SK-N-MC (cell line): Measurements from ENCODE around the gene STARD13.

ENCODE experiments used
- EZH2 ChIP-seq: fragments of 200-600 bp; sonication (generic); IDR thresholded peaks from one replicate; pipeline ENCODE4 v1.6.1; 2017; ENCODE audit warnings: antibody characterized with exemption
- FOXP2 ChIP-seq: optimal IDR thresholded peaks from 2 replicates; pipeline ENCODE3; 2011; ENCODE audit warnings: mild to moderate bottlenecking, moderate library complexity; ENCODE audit not compliant: insufficient read depth; ENCODE audit errors: extremely low read length, control extremely low read depth
- POLR2AphosphoS5 ChIP-seq: IDR thresholded peaks from 2 replicates; pipeline ENCODE4 v1.6.1; 2012; ENCODE audit warnings: mild to moderate bottlenecking, low read depth, low read length, borderline replicate concordance

DNA sequence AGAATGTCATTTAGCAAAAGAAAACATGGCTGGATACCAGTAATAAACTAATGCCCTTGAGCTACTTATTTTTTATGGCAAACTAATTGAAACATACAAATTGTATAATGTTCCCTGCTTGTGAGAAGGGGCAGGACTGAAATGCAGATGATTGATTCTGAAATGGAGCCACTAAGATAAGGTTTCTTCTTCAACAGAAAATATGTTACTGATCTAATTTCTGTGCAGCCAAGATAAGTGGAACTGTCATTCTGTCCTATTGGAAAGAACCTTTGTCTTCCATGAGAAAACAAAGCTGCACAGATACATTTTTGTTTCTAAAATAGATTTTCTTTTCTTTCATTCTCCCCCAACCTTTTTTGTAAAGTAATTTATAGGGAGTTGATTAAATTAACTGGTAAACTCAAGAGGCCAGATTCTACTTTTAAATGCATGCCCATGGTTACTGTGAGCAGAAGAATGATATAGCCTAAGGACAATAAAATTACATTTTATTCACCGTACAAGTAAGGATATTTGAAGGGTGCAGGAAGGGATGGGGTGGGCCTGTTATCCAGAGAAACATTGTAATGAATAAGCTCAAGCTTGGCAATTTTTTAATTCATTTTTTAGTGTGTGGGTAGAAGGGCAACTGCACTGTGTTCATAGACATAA is 39.9 kb downstream of the STARD13 start:
- TF ChIP-seq POLR2AphosphoS5 (no peak), EZH2 (no peak), FOXP2 (no peak)
